Endodermal cell (in vitro differentiated cells): ENCODE data around the gene NDUFS6. TPM values are rescaled to one million over a fixed set of nuclear protein-coding genes. Genes with fewer than 3 reads are reported as not detected.

Source experiments
- DNase-seq: peaks from one replicate; pipeline ENCODE4 v3.0.0-alpha.2; 2017
- H3K27ac ChIP-seq: 2 replicates; pipeline ENCODE4 v1.5.1; 2013; ENCODE audit warnings: mild to moderate bottlenecking, low read depth, low read length, moderate library complexity
- H3K27me3 ChIP-seq: 2 replicates; pipeline ENCODE4 v1.6.1; 2013; ENCODE audit warnings: mild to moderate bottlenecking, low read length, moderate library complexity; ENCODE audit not compliant: insufficient read depth, control insufficient read depth, poor library complexity, severe bottlenecking
- H3K36me3 ChIP-seq: 2 replicates; pipeline ENCODE4 v1.7.0; 2013; ENCODE audit warnings: mild to moderate bottlenecking, low read length, moderate library complexity; ENCODE audit not compliant: control insufficient read depth, insufficient read depth
- H3K4me1 ChIP-seq: one replicate; pipeline ENCODE4 v1.7.0; 2013; ENCODE audit warnings: low read length; ENCODE audit not compliant: control insufficient read depth, insufficient read depth
- H3K4me3 ChIP-seq: 2 replicates; pipeline ENCODE4 v1.5.1; 2013; ENCODE audit warnings: mild to moderate bottlenecking, low read length, moderate library complexity
- H3K9ac ChIP-seq: 2 replicates; pipeline ENCODE4 v1.6.1; 2013; ENCODE audit warnings: mild to moderate bottlenecking, low read length, moderate library complexity; ENCODE audit not compliant: poor library complexity, severe bottlenecking; ENCODE audit errors: extremely low read depth
- H3K9me3 ChIP-seq: 2 replicates; pipeline ENCODE4 v1.6.1; 2013; ENCODE audit warnings: mild to moderate bottlenecking, low read length, moderate library complexity; ENCODE audit not compliant: control insufficient read depth
- H3K27ac Mint-ChIP-seq: 2 replicates; pipeline ENCODE4 v1.8.0; 2020; ENCODE audit warnings: mixed read lengths
- H3K27me3 Mint-ChIP-seq: 2 replicates; pipeline ENCODE4 v1.8.0; 2021; ENCODE audit warnings: mild to moderate bottlenecking, mixed read lengths; ENCODE audit not compliant: insufficient read depth
- H3K36me3 Mint-ChIP-seq: 2 replicates; pipeline ENCODE4 v1.8.0; 2020; ENCODE audit warnings: low read depth, mixed read lengths
- H3K4me1 Mint-ChIP-seq: 2 replicates; pipeline ENCODE4 v1.8.0; 2020; ENCODE audit warnings: mixed read lengths
- H3K4me3 Mint-ChIP-seq: 2 replicates; pipeline ENCODE4 v1.8.0; 2020; ENCODE audit warnings: mild to moderate bottlenecking, moderate library complexity, mixed read lengths
- H3K9me3 Mint-ChIP-seq: 2 replicates; pipeline ENCODE4 v1.8.0; 2020; ENCODE audit warnings: mild to moderate bottlenecking, mixed read lengths
- WGBS, 2 experiments: methylation state at CpG; one replicate each; pipeline versions ENCODE4 v1.1.5 to v1.1.7; 2013; ENCODE audit warnings: missing lambda C conversion rate in 2 of 2, mixed read lengths in 1 of 2; ENCODE audit not compliant: insufficient coverage in 1 of 2, insufficient read length in 1 of 2; 5-methylcytosine and 5-hydroxymethylcytosine counted together
- total RNA-seq, 2 donors: library from RNA; stranded (reverse); fragmentation: NEBNext Ultra II Directional in 1 of 2; extraction: Animal tissue kit (Norgen Biotek cat#: 25700) in 1 of 2; gene quantifications; 2 replicates in 1 of 2; 3 replicates in 1 of 2; pipeline ENCODE4 v1.2.1, GENCODE V29; 2021
- TF ChIP-seq, protein P1 (sequence below): fragments of 200-600 bp; sonication (generic); conservative IDR thresholded peaks from 2 replicates; pipeline ENCODE4 v1.5.0; 2021; ENCODE audit warnings: antibody characterized with exemption, mild to moderate bottlenecking

Gene NDUFS6
- total RNA-seq, 2 donors from 2014 or later, result 47.9 to 65.2 TPM

DNA sequence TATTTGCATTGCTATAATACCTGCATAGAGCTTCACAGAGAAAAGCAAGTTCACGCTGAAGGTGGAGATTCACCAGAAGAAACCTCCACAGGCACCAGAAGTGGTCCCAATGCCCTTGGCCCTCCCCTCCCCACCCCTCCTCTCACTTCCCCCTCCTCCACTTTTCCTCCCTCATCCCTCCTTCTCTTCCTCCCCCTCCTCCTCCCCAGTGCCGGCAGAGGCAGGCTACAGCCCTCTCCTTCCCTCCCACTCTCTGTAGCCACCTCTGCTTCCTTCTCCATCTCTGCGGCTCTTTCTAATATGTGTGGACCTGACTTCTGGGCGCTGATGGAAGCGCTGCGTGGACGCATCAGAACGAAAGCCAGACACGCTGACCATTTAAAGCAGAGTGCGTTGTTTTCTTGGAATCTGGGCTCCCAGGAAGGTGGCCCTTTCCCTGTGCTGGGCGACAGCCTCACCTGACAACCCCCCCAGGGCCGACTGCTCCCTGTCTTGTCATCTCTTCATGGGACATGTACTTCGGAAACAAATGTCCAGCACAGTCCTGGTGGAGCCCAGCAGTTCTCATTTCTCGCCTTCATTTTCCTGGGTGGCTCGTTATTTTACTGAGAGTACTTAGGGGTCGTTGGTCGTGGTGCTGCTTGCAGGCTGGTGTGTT lies 29.5 kb downstream of the NDUFS6 start:
- TF ChIP-seq, protein P1, sequence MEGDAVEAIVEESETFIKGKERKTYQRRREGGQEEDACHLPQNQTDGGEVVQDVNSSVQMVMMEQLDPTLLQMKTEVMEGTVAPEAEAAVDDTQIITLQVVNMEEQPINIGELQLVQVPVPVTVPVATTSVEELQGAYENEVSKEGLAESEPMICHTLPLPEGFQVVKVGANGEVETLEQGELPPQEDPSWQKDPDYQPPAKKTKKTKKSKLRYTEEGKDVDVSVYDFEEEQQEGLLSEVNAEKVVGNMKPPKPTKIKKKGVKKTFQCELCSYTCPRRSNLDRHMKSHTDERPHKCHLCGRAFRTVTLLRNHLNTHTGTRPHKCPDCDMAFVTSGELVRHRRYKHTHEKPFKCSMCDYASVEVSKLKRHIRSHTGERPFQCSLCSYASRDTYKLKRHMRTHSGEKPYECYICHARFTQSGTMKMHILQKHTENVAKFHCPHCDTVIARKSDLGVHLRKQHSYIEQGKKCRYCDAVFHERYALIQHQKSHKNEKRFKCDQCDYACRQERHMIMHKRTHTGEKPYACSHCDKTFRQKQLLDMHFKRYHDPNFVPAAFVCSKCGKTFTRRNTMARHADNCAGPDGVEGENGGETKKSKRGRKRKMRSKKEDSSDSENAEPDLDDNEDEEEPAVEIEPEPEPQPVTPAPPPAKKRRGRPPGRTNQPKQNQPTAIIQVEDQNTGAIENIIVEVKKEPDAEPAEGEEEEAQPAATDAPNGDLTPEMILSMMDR, result no peak
- Histone ChIP-seq H3K9ac (no peak overlapping the region), H3K36me3 (peaks cover 6% of the 10 kb centered on the region), H3K27me3 (no peaks in the 10 kb centered on the region), H3K9me3 (no peaks in the 10 kb centered on the region), H3K4me3 (no peak overlapping the region), H3K4me1 (peaks cover 3% of the 10 kb centered on the region), H3K27ac (no peak overlapping the region)
- no peaks in the 10 kb centered on the region for H3K9me3 Mint-ChIP-seq
- 91 to 95% methylated on average over 13 to 17 of the region's 17 CpGs for WGBS, 2 experiments
- H3K27me3 Mint-ChIP-seq, result peaks cover 9% of the 10 kb centered on the region
- DNase-seq, result no peak
- no peak overlapping the region for H3K27ac Mint-ChIP-seq
- H3K4me1 Mint-ChIP-seq, result peaks cover 25% of the 10 kb centered on the region
- H3K4me3 Mint-ChIP-seq, result no peak overlapping the region
- peaks cover 5% of the 10 kb centered on the region for H3K36me3 Mint-ChIP-seq

DNA sequence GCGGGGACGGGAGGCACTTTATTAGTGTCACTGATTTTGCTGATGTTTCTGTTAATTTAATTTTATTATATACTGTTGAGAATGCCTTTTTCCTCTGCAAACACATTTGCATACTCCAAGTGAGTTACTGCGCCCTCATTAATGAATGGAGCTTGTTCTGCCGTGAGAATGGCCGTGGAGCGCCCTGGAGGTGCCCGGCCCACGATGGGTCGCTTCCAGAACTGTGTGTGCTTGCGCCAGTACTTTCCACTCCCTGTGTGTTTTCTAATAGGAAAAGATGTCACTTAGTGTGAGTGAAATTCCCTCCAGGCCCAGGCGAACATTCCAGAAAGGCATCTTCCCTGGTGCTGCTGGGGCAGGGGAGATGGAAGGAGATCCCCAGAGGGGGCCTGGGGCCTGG lies 30.1 kb downstream of the NDUFS6 start:
- Histone ChIP-seq H3K4me3 (no peak overlapping the region), H3K9ac (no peak overlapping the region), H3K27ac (no peak overlapping the region), H3K4me1 (peaks cover 3% of the 10 kb centered on the region), H3K27me3 (no peaks in the 10 kb centered on the region), H3K36me3 (peaks cover under 1% of the 10 kb centered on the region), H3K9me3 (no peaks in the 10 kb centered on the region)
- TF ChIP-seq, protein P1, result no peak
- Mint-ChIP-seq H3K4me3 (no peak overlapping the region), H3K4me1 (peaks cover 25% of the 10 kb centered on the region), H3K36me3 (no peaks in the 10 kb centered on the region), H3K27ac (no peak overlapping the region), H3K27me3 (peaks cover 9% of the 10 kb centered on the region), H3K9me3 (no peaks in the 10 kb centered on the region)
- WGBS, 2 experiments, result 91% methylated on average over 6 to 11 of the region's 11 CpGs
- DNase-seq, result no peak

DNA sequence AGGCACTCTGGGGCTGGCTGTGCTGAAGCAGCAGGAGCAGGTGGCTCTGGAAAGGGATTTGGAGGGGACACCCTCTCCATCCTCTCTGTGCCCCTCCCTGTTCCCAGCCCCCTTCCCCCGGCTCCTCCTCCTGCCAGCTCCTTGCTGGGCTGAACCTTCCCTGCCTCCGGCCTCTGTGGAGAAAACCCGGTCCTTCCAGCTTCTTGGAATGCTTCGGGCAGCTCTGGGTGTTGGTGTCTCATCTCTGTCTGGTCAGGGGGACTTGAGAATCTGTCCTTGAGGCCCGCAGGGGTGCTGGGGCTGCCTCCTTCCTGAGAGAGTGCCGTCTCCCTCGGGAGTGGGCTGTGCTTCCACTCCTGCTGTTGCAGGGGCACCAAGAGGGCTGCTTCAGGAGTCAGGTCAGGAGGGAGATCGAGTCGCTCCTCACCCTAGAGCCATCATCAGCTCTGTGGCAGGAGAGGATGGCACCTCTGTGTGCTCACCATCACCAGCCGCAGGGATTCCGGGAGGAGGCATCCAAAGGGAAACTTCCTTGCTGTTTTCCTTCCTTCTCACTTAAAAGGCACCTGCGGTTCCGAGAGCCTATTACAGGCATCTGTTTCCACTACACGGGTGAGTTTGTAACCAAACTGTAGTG lies 30.6 kb downstream of the NDUFS6 start:
- WGBS, 2 experiments, result 65 to 69% methylated on average over 5 to 14 of the region's 14 CpGs
- Histone ChIP-seq H3K4me3 (no peak overlapping the region), H3K36me3 (no peaks in the 10 kb centered on the region), H3K9me3 (no peaks in the 10 kb centered on the region), H3K9ac (no peak overlapping the region), H3K27me3 (no peaks in the 10 kb centered on the region), H3K4me1 (peaks cover 3% of the 10 kb centered on the region), H3K27ac (no peak overlapping the region)
- Mint-ChIP-seq H3K27ac (no peak overlapping the region), H3K4me1 (peaks cover 25% of the 10 kb centered on the region), H3K36me3 (no peaks in the 10 kb centered on the region), H3K27me3 (peaks cover 9% of the 10 kb centered on the region), H3K9me3 (no peaks in the 10 kb centered on the region), H3K4me3 (no peak overlapping the region)
- TF ChIP-seq, protein P1, result no peak
- peak; percentile 83 for DNase-seq
